H1 (cell line): ENCODE measurements around the gene SELENOO. TPM values are rescaled to one million over a fixed set of nuclear protein-coding genes. Genes with fewer than 3 reads are reported as not detected.

Source experiments
- E2F6 ChIP-seq: IDR thresholded peaks from 2 replicates; pipeline ENCODE4 v1.6.1; 2012; ENCODE audit warnings: inconsistent platforms
- EP300 ChIP-seq, 2 experiments: IDR thresholded peaks; 1 replicate in 1 of 2; 2 replicates in 1 of 2; pipeline ENCODE4 v1.6.1; 2011 to 2012; ENCODE audit warnings: low read depth in 2 of 2, low read length in 2 of 2, mild to moderate bottlenecking in 2 of 2, borderline replicate concordance in 1 of 2, inconsistent platforms in 1 of 2, moderate library complexity in 1 of 2
- KDM1A ChIP-seq: fragments of 200-600, 300-600 bp; sonication (generic); IDR thresholded peaks from 2 replicates; pipeline ENCODE4 v1.7.1; 2016; ENCODE audit warnings: mild to moderate bottlenecking, low read length, borderline replicate concordance
- POLR2A ChIP-seq, 2 experiments: IDR thresholded peaks; 1 replicate in 1 of 2; 2 replicates in 1 of 2; pipeline ENCODE4 v1.6.1; 2011; ENCODE audit warnings: low read depth in 2 of 2, low read length in 2 of 2, mild to moderate bottlenecking in 2 of 2; ENCODE audit errors: control extremely low read depth in 1 of 2
- SIN3A ChIP-seq, 2 experiments: IDR thresholded peaks in 1 of 2; conservative IDR thresholded peaks in 1 of 2; 2 replicates each; pipeline ENCODE4 v1.6.1; 2011 to 2012; ENCODE audit warnings: low read length in 2 of 2, improper control_type of control experiment in 1 of 2, low read depth in 1 of 2, mild to moderate bottlenecking in 1 of 2
- SIRT6 ChIP-seq: IDR thresholded peaks from one replicate; pipeline ENCODE4 v1.7.1; 2012; ENCODE audit warnings: low read length, inconsistent platforms
- polyA plus RNA-seq, 7 experiments: library from polyadenylated mRNA; depleted of rRNA in 3 of 7; stranded (reverse) in 5 of 7; unstranded in 2 of 7; fragments of >200 nt in 5 of 7; fragments of 200-250 nt in 2 of 7; gene quantifications; 1 replicate in 5 of 7; 2 replicates in 1 of 7; 4 replicates in 1 of 7; pipeline versions ENCODE4 v1.2.1 to v1.2.3, GENCODE V29; 2011 to 2013; ENCODE audit warnings: missing spikeins in 2 of 7, mixed read lengths in 2 of 7
- total RNA-seq: library from RNA; stranded (reverse); fragmentation: NEBNext Ultra II Directional; extraction: Animal tissue kit (Norgen Biotek cat#: 25700); gene quantifications from 2 replicates; pipeline ENCODE4 v1.2.1, GENCODE V29; 2021

SELENOO gene
- total and polyA plus RNA-seq, 2 of the 8 experiments (the other 6 are each of a cell fraction or from before 2014, with no cell fraction given) = 18.6 to 25.1 TPM

GRCh38 chr22:50229370-50229769 is 28.6 kb downstream of the SELENOO start (continued):
- TF ChIP-seq POLR2A (IDR thresholded peaks at IDR 0.05; ENCODE audit: control extremely low read depth in 1 of 2, low read depth in 2 of 2, low read length in 2 of 2) = no peak
- no peak for TF ChIP-seq E2F6
- no peak for TF ChIP-seq KDM1A
- no peak for TF ChIP-seq SIN3A (conservative IDR thresholded peaks at IDR 0.05 in 1 of 2, IDR thresholded peaks at IDR 0.05 in 1 of 2; ENCODE audit: low read depth in 1 of 2, low read length in 2 of 2)
- TF ChIP-seq EP300 (IDR thresholded peaks at IDR 0.05; ENCODE audit: borderline replicate concordance in 1 of 2, low read depth in 2 of 2, low read length in 2 of 2) = no peak
- TF ChIP-seq SIRT6 = no peak
